ENCODE results near the gene SDK1.

DNA sequence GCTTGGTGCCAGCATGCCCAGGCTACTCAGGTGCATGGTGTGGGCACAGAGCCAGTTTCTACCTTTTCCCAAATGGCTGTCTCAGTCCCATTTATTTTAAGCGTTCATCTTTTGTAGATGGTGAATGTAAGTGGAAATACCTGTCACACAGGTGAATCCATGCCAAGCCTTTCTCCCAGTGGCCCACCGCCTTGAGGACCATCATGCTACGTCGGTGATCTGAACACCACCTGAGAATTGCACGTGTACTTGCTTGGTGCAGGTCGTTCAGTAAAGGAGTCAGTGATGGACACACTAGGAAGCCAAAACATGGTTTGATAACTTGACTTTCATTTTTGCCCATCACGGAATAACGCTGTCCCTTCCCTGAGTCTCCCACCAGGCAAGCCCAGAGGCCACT, 714.3 kb downstream of the SDK1 start:
- no peak for TF ChIP-seq POLR2A (IDR thresholded peaks at IDR 0.05)
- TF ChIP-seq, protein P1, sequence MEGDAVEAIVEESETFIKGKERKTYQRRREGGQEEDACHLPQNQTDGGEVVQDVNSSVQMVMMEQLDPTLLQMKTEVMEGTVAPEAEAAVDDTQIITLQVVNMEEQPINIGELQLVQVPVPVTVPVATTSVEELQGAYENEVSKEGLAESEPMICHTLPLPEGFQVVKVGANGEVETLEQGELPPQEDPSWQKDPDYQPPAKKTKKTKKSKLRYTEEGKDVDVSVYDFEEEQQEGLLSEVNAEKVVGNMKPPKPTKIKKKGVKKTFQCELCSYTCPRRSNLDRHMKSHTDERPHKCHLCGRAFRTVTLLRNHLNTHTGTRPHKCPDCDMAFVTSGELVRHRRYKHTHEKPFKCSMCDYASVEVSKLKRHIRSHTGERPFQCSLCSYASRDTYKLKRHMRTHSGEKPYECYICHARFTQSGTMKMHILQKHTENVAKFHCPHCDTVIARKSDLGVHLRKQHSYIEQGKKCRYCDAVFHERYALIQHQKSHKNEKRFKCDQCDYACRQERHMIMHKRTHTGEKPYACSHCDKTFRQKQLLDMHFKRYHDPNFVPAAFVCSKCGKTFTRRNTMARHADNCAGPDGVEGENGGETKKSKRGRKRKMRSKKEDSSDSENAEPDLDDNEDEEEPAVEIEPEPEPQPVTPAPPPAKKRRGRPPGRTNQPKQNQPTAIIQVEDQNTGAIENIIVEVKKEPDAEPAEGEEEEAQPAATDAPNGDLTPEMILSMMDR (IDR thresholded peaks at IDR 0.05), result no peak
